ENCODE results near the gene HLA-B. TPM values are rescaled to one million over a fixed set of nuclear protein-coding genes. Genes with fewer than 3 reads are reported as not detected.
"Not testable (repeated sequence)": the region's sequence is repeated elsewhere in the genome, so short reads cannot be mapped to it uniquely, and the experiment has no call there.

Gene HLA-B
- polyA plus RNA-seq = over 10,000 TPM in 2 of 3 donors, 1,000 to 10,000 TPM in 1; 9,643 to 11,927 (median 10,594) TPM

DNA sequence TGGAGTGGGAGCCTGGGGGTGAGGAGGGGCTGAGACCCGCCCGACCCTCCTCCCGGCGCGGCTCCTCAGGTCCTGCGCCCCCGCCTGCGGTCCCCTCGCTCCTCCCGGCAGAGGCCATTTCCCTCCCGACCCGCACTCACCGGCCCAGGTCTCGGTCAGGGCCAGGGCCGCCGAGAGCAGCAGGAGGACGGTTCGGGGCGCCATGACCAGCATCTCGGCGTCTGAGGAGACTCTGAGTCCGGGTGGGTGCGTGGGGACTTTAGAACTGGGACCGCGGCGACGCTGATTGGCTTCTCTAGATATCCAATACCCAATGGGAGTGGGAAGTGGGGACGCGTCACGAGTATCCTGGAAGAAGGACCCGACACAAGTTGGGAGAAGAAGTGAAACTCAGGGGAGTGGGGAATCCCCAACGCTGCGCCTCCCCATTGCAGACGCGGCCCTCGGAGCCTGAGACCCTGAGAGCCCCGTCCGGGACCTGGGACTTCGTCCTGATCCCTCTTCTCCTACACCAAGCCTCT is at the start of gene HLA-B:
HLA-B (minus strand) TSS at position 234 of the 521 bp plus-strand sequence; CDS start at position 213, 21 bp downstream.
- DNase-seq = peak; percentile 83 to 85 (median 84)
- peak within 1 kb of the TSS; percentile 99 to 100 (median 100) for H3K27ac Mint-ChIP-seq
- H3K4me3 Mint-ChIP-seq = peak within 1 kb of the TSS; percentile 96 to 99 (median 97)
- peaks cover 54 to 59% (median 55%) of the 10 kb centered on the region in 3 donors for H3K27me3 Mint-ChIP-seq (ENCODE audit: low read depth in 3 of 3)
- H3K9me3 Mint-ChIP-seq = no peaks in the 10 kb centered on the region
- H3K36me3 Mint-ChIP-seq = peaks cover 32 to 37% (median 37%) of the 10 kb centered on the region in 3 donors
- H3K4me1 Mint-ChIP-seq = peaks cover 60 to 61% of the 10 kb centered on the region in 2 donors

DNA sequence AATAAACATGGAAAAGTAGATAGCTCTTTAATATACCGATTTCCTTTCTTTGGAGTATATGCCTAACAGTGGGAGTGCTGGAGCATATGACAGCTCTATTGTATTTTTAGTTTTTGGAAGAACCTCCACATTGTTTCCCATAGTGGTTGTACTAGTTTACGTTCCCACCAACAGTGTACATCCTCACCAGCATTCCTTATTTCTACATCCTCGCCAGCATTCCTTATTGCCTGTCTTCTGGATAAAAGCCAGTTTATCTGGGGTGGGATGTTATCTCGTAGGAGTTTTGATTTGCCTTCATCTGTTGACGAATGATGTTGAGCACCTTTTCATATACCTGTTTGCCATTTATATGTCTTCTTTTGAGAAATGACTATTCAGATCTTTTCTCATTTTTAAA is 49.0 kb upstream of the HLA-B start:
- peak overlapping the region in 2 of 6 donors; percentile 55 to 67 for H3K27ac Mint-ChIP-seq
- no peaks in the 10 kb centered on the region for H3K9me3 Mint-ChIP-seq
- peaks cover 74 to 76% of the 10 kb centered on the region in 2 donors for H3K4me1 Mint-ChIP-seq
- no peak for DNase-seq
- H3K36me3 Mint-ChIP-seq = no peaks in the 10 kb centered on the region
- peaks cover 0 to 3% (median 0%) of the 10 kb centered on the region in 3 donors for H3K27me3 Mint-ChIP-seq (ENCODE audit: low read depth in 3 of 3)
- peak overlapping the region in 2 of 5 donors; percentile 3 to 53 for H3K4me3 Mint-ChIP-seq

DNA sequence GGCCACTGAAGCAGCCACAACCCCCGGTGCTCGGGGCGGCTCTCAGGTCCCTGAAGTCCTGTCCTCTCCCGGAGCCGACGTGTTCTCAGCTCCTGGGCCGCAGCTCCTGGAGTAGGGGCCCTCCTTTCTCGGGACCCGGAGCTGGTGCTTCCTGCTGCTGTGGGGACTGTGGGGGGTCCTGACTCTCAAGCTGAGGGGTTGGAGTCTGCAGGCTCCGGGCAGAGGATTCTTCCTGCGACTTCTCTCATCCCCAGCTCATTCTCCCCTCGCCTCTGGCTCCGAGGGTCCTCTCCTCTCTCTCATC is 47.0 kb upstream of the HLA-B start:
- not testable (repeated sequence) for H3K9me3 Mint-ChIP-seq, DNase-seq
- peaks cover 74 to 82% of the 10 kb centered on the region in 2 donors for H3K4me1 Mint-ChIP-seq

DNA sequence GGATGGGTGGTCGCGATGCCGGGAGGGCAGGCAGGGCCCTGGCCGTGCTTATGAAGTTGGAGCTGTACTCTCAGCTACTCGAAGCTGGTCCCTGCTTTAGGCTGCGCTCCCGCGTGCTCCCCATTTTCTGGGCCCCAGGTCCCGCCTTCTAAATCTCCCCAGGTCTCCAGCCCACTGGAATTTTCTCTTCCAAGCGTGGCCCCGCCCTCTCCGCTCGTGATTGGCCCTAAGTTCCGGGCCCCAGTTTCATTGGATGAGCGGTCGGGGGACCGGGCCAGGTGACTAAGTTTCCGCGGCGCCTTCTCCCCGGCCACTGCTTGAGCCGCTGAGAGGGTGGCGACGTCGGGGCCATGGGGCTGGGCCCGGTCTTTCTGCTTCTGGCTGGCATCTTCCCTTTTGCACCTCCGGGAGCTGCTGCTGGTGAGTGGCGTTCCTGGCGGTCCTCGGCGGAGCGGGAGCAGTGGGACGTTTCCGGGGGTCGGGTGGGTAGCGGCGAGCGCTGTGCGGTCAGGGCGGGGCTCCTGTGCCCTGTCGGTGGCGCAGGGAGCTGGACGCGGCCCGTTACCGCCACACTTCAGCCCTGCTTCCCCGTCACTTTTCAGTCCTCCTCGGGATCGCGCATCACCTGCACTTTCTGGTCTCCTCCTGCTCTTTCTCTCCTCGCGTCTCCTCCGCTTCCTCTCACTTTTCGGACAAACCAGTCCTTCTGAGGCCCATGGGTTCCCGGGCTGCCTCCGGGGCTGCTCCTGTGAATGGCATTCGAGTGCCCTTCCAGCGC is 46.5 kb upstream of the HLA-B start, which contains the start of gene MICA:
MICA (plus strand) TSS at position 313 of the 778 bp plus-strand sequence; CDS start at position 351, 38 bp downstream.
- peaks cover 77 to 85% of the 10 kb centered on the region in 2 donors for H3K4me1 Mint-ChIP-seq
- peaks cover 2 to 5% (median 4%) of the 10 kb centered on the region in 3 donors for H3K27me3 Mint-ChIP-seq (ENCODE audit: low read depth in 3 of 3)
- H3K9me3 Mint-ChIP-seq = no peaks in the 10 kb centered on the region
- H3K27ac Mint-ChIP-seq = peak within 1 kb of the TSS; percentile 80 to 97 (median 88)
- H3K4me3 Mint-ChIP-seq = peak within 1 kb of the TSS; percentile 80 to 99 (median 96)
- H3K36me3 Mint-ChIP-seq = no peaks in the 10 kb centered on the region
- DNase-seq = peak; percentile 73 to 77 (median 73)

More for the DNA sequence above, 47.0 kb upstream of the HLA-B start:
- not testable (repeated sequence) for H3K27me3 Mint-ChIP-seq (ENCODE audit: low read depth in 3 of 3); H3K36me3 Mint-ChIP-seq
- Mint-ChIP-seq H3K27ac (peak overlapping the region; percentile 73 to 93 (median 86)), H3K4me3 (peak overlapping the region; percentile 80 to 99 (median 96))

DNA sequence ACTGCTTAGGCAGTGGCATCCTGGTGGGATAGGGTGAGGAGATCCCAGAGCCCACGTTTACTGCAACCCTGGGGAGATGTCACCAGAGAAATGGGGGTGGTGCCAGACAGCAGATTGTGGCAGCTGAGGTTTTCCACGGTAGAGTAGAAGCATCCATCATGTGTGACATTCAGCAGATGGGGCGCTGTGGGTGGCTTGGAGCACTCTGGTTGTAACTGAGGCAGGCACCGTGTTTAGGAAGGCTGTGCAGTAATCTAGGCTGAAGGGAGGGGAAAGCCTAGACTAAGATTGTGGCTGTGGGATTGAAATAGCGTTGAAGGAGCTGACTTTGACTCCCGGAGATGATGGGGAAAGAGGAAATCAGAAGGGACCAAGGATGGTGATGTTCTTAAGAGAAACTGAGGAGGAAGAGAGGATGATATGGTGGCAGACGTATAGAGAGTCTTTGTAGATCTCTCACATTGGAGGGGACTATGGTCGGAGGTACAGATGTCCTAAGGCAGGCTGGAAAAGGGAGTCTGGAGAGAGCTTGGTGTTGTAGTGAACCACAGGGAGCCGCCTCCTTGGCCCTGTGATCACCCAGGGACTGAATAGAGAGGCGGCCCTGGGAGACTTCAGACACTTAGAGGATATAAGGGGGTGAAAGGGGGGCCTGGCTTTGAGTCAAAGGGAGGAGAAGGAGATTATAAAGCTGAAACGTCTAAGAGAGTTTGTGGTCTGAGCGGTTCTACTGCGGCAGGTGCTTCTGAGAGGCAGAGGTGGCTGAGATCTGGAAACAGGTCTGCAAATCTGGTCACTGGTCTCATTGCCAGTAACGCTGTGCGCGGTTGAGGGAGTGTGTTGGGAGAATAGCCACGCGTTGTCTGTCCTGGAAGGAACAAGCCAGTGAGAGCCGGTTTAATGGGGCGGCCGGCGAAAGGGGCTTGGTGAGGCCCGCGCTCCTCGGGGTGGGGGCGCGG is 45.6 kb upstream of the HLA-B start:
- H3K4me3 Mint-ChIP-seq = peak overlapping the region; percentile 80 to 99 (median 96)
- peaks cover 2 to 6% (median 5%) of the 10 kb centered on the region in 3 donors for H3K27me3 Mint-ChIP-seq (ENCODE audit: low read depth in 3 of 3)
- H3K9me3 Mint-ChIP-seq = no peaks in the 10 kb centered on the region
- peak overlapping the region; percentile 47 to 97 (median 87) for H3K27ac Mint-ChIP-seq
- H3K36me3 Mint-ChIP-seq = no peaks in the 10 kb centered on the region
- H3K4me1 Mint-ChIP-seq = peaks cover 73 to 79% of the 10 kb centered on the region in 2 donors
- DNase-seq = peak; percentile 20 to 27 (median 21)

DNA sequence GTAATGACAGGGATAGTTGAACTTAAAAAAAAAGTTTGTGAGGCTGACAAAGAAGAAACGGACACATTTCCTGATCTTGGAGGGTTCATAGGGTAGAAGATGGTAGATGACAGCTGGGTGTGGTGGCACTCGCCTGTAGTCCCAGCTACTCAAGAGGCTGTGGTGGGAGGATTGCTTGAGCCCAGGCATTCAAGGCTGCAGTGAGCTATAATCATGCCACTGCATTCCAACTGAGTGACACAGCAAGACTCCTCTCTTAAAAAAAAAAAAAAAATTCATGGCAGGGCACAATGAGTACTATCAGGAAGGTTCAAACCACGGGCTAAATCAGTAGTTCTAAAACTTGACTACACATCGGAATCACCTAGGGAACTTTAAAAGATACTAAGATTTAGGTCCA is 44.4 kb upstream of the HLA-B start:
- H3K4me3 Mint-ChIP-seq = peak overlapping the region; percentile 80 to 99 (median 96)
- H3K4me1 Mint-ChIP-seq = peaks cover 70 to 79% of the 10 kb centered on the region in 2 donors
- H3K9me3 Mint-ChIP-seq = no peaks in the 10 kb centered on the region
- H3K27me3 Mint-ChIP-seq (ENCODE audit: low read depth in 3 of 3) = peaks cover 4 to 6% (median 5%) of the 10 kb centered on the region in 3 donors
- peak overlapping the region; percentile 47 to 97 (median 87) for H3K27ac Mint-ChIP-seq
- DNase-seq = no peak
- no peaks in the 10 kb centered on the region for H3K36me3 Mint-ChIP-seq

DNA sequence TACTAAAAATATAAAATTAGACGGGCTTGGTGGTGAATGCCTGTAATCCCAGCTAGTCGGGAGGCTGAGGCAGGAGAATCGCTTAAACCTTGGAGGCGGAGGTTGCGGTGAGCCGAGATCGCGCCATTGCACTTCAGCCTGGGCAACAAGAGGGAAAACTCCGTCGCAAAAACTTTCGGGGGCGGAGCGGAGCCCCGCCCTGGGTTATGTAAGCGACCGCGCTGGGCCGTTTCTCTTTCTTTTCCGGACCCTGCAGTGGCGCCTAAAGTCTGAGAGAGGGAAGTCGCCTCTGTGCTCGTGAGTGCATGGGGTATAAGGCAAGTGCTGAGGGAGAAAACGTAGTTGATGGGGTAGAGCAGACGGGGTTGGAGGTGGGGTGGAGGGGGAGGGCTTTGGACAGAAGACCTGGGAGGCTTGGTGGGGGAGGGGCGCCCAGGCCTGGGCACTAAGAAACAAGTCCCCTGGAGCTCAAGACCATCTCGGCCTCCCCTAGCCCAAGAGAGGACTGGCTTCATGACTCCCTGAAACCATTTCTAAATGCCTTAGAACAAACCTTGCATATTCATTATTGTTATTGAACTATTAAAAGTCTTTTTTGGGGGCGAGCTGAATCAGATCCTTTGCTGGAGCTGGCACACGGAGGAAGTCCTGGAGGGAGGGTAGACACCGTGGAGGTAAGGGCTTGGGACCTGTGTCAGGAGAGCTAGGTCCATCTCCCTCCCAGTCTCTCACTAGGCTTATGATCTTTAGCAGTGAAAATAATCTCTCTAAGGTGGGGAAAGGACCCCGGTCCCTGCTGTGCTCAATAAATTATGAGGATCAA is 43.7 kb upstream of the HLA-B start:
- no peaks in the 10 kb centered on the region for H3K9me3 Mint-ChIP-seq
- DNase-seq = peak; percentile 57 to 64 (median 61)
- peaks cover 4 to 6% (median 5%) of the 10 kb centered on the region in 3 donors for H3K27me3 Mint-ChIP-seq (ENCODE audit: low read depth in 3 of 3)
- peak overlapping the region; percentile 47 to 97 (median 87) for H3K27ac Mint-ChIP-seq
- peak overlapping the region; percentile 80 to 99 (median 96) for H3K4me3 Mint-ChIP-seq
- peaks cover 65 to 72% of the 10 kb centered on the region in 2 donors for H3K4me1 Mint-ChIP-seq
- no peaks in the 10 kb centered on the region for H3K36me3 Mint-ChIP-seq

DNA sequence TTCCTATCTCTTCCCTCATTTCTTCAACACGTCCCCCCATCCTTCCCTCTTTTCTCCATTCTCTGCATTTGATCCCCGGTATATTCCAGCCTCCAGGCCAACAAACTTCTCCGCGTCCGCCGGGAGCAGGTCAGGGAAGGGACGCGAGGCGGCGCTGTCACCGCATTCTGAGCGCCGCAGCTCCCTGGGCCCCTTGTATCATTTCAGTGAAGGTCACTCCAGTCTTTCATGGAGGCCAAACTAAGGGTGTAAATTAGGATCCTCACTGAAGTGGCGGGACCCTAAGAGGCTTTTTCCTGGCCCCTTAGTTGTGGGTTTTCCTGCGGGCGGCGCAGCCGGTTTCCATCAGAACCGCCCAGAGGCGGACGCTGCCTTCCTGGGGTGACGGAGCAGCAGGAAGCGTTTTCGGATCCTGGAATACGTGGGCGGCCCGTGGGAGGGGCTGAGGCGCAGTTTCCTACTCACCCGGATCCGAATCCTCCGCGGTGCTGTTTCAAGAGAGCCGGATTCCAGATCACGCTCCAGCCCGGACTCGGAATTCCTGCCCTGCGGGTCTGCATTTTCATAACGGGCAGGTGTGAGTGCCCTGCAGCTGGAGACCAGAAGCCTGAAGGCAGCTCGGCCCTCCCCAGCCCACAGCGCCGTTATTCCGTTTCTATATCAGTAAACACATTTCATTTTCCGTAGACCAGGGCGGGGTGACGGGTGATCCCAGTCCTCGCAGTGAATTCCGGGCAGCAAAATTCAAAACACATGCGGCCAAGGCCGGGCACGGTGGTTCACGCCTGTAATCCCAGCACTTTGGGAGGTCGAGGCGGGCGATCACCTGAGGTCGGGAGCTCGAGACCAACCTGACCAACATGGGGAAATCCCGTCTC is 42.8 kb upstream of the HLA-B start:
- peaks cover 62 to 67% of the 10 kb centered on the region in 2 donors for H3K4me1 Mint-ChIP-seq
- H3K4me3 Mint-ChIP-seq = peak overlapping the region; percentile 80 to 99 (median 96)
- DNase-seq = peak; percentile 49 to 56 (median 55)
- no peaks in the 10 kb centered on the region for H3K9me3 Mint-ChIP-seq
- no peaks in the 10 kb centered on the region for H3K36me3 Mint-ChIP-seq
- peaks cover 4 to 8% (median 5%) of the 10 kb centered on the region in 3 donors for H3K27me3 Mint-ChIP-seq (ENCODE audit: low read depth in 3 of 3)
- peak overlapping the region; percentile 47 to 97 (median 87) for H3K27ac Mint-ChIP-seq

DNA sequence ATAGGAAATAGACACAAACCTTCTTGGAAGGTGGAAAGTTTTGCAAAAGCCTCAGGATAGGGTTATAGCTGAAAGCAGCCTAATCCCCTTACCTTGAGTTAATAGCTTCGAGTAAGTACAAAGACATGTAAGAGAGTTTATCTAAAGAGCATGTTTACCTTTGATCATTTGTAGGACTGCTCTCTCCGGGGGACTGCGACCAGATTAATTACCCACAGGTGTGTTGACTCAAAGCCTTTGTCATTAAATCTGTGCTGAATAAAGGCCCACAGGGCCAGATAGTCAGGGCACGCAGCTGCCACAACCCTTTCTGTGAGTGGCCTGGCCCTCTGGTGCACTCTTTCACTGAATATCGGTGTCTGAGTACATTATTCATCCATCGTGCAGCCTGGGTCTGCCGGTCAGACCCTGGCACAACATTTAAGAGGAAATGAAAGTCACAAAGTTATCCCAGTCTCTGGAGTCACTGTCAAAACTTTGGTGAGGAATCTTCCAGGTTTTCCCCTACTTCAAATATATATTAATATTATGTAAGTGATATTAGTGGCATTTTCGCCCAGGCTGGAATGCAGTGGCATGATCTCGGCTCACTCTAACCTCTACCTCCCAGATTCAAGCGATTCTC is 41.0 kb upstream of the HLA-B start:
- DNase-seq = no peak
- Mint-ChIP-seq H3K4me1 (peaks cover 50 to 51% of the 10 kb centered on the region in 2 donors), H3K27ac (peak overlapping the region in 1 of 6 donors; percentile 51), H3K9me3 (no peaks in the 10 kb centered on the region), H3K27me3 (ENCODE audit: low read depth in 3 of 3) (peaks cover 4 to 8% (median 5%) of the 10 kb centered on the region in 3 donors), H3K36me3 (peaks cover 6 to 8% (median 6%) of the 10 kb centered on the region in 3 donors), H3K4me3 (peak overlapping the region in 2 of 5 donors; percentile 22 to 30)

DNA sequence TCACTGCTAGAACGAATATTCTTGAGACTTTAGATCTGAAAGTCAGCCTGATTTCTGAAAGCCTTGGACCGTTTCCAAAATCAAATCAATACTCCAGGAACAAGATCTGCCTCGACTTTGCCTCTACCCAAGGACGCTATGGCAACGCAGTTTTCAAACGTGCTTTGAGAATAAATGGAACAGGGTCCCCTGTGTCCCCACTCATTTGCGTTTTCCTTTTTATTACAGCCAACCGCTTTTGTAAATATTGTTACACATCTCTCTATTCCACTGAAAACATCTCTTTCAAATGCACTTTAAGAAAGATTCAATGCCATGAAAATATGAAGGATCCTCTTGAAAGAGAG is 40.1 kb upstream of the HLA-B start:
- peaks cover 42% of the 10 kb centered on the region in 2 donors for H3K4me1 Mint-ChIP-seq
- peak overlapping the region in 4 of 5 donors; percentile 20 to 63 (median 52) for H3K4me3 Mint-ChIP-seq
- not testable (repeated sequence) for DNase-seq

DNA sequence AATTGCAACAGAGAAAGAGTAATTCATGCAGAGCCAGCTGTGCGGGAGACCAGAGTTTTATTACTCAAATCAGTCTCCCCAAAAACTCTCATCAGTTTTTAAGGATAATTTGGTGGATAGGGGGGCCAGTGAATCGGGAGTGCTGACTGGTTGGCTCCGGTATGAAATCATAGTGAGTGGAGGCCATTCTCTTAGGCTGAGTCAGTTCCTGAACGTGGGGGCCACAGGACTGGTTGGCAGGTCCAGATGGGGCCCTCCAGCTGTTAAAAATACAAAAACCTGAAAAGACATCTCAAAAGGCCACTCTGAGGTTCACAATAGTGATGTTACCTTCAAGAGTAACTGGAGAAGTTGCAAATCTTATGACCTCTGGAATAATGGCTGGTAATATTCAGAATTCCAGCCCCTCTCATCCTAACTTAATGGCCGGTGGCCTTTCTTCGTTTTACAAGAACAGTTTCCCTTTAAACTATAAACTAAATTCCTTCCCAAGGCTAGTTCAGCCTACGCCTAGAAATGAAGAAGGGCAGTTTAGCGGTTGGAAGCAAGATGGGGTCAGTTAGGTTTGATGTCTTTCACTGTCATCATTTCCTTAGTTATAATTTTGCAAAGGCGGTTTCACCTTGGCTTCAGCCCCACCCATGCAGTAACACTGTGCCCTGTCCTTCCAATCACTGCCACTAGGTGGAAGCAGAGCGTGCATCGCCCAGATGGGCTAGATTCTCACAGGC is 39.6 kb upstream of the HLA-B start:
- Mint-ChIP-seq H3K36me3 (peaks cover 6 to 8% (median 6%) of the 10 kb centered on the region in 3 donors), H3K27me3 (ENCODE audit: low read depth in 3 of 3) (peaks cover 4 to 8% (median 5%) of the 10 kb centered on the region in 3 donors), H3K27ac (peak overlapping the region in 2 of 6 donors; percentile 48 to 57), H3K9me3 (no peaks in the 10 kb centered on the region), H3K4me3 (peak overlapping the region in 4 of 5 donors; percentile 20 to 63 (median 52)), H3K4me1 (peaks cover 36 to 37% of the 10 kb centered on the region in 2 donors)
- DNase-seq = peak; percentile 71 to 78 (median 74)

More for the DNA sequence above, 40.1 kb upstream of the HLA-B start:
- H3K27me3 Mint-ChIP-seq (ENCODE audit: low read depth in 3 of 3); H3K9me3 Mint-ChIP-seq; H3K36me3 Mint-ChIP-seq: not testable (repeated sequence)
- peak overlapping the region in 1 of 6 donors; percentile 57 for H3K27ac Mint-ChIP-seq
